HepG2 (cell line): ENCODE data around the gene EMB.
"Not testable (repeated sequence)": the region's sequence is repeated elsewhere in the genome, so short reads cannot be mapped to it uniquely, and the experiment has no call there.

Source experiments
- CBFB ChIP-seq: sonication (generic); formaldehyde crosslinking; IDR thresholded peaks from 2 replicates; pipeline ENCODE4 v1.4.0; 2020; ENCODE audit warnings: missing genetic modification reagents
- EHMT2 ChIP-seq: fragments of 200-600 bp; sonication (generic); IDR thresholded peaks from 2 replicates; pipeline ENCODE4 v1.7.0; 2017; ENCODE audit warnings: antibody characterized with exemption, low read depth, low read length, borderline replicate concordance

- TF ChIP-seq CBFB, EHMT2: not testable (repeated sequence)
Measured at GRCh38 chr5:50462579-50462978, 21.5 kb upstream of the EMB start.
